ENCODE results near the gene THSD1. TPM values are rescaled to one million over a fixed set of nuclear protein-coding genes. Genes with fewer than 3 reads are reported as not detected.

The THSD1 gene
- total and polyA plus RNA-seq, 2 donors (not counting 1 experiment from before 2014, with no cell fraction given), result 0.34 to 0.58 TPM

GRCh38 chr13:52454459-52454819, 48.5 kb upstream of the THSD1 start:
- peak overlapping the region; percentile 93 to 94 for H3K27ac ChIP-seq (ENCODE audit: low read length in 2 of 2)
- H3K4me2 ChIP-seq (replicated peaks; ENCODE audit: low read depth, low read length, poor library complexity, severe bottlenecking), result peak overlapping the region; percentile 79
- H3K36me3 ChIP-seq (replicated peaks in 1 of 2; ENCODE audit: control extremely low read depth in 1 of 2, control insufficient read depth in 1 of 2, extremely low read depth in 1 of 2, insufficient read depth in 2 of 2, low read length in 1 of 2), result peaks cover 1 to 9% of the 10 kb centered on the region in 2 experiments
- peak overlapping the region; percentile 73 to 98 (median 91) for H3K4me3 ChIP-seq (ENCODE audit: control extremely low read depth in 1 of 5, extremely low read depth in 1 of 5, insufficient read depth in 1 of 5, low read depth in 2 of 5, low read length in 4 of 5)
- H4K20me1 ChIP-seq (ENCODE audit: control insufficient read depth, insufficient read depth, low read length, poor library complexity, severe bottlenecking), result peaks cover 6% of the 10 kb centered on the region
- intact Hi-C loops (cut with micrococcal nuclease), result loop anchor here (2.0 to 10.0 kb wide), 4 partner anchors 260 to 870 kb away; partner anchors contain the start of genes DHRS12 and WDFY2
- no peak for TF ChIP-seq CTCF (IDR thresholded peaks at IDR 0.05)
- TF ChIP-seq EZH2 (IDR thresholded peaks at IDR 0.05; ENCODE audit: borderline replicate concordance, insufficient read depth, low read depth, low read length, poor library complexity, severe bottlenecking), result no peak
- no peaks in the 10 kb centered on the region for H3K9me3 ChIP-seq (ENCODE audit: control extremely low read depth in 1 of 3, control insufficient read depth in 2 of 3, insufficient read depth in 1 of 3, low read length in 2 of 3)
- no peaks in the 10 kb centered on the region for H3K27me3 ChIP-seq (replicated peaks in 1 of 4; ENCODE audit: control extremely low read depth in 1 of 4, control insufficient read depth in 3 of 4, insufficient read depth in 4 of 4, low read length in 3 of 4)
- H3K27ac Mint-ChIP-seq, result peak overlapping the region; percentile 98
- ChIA-PET POLR2A (no interaction called here), CTCF (no interaction called here)
- H3K9me3 Mint-ChIP-seq (ENCODE audit: insufficient read depth), result no peaks in the 10 kb centered on the region
- H3K79me2 ChIP-seq (ENCODE audit: control insufficient read depth, insufficient read depth, low read length), result peaks cover 42% of the 10 kb centered on the region
- WGBS (ENCODE audit: insufficient coverage), result 0% methylated on average over 3 of the region's 8 CpGs
- H3K27me3 Mint-ChIP-seq, result no peaks in the 10 kb centered on the region
- H3K4me3 Mint-ChIP-seq, result peak overlapping the region; percentile 97
- peak overlapping the region; percentile 92 for H3K9ac ChIP-seq (ENCODE audit: low read length)
- DNase-seq, result peak; percentile 79
- H2AFZ ChIP-seq (ENCODE audit: insufficient read depth, low read depth, low read length, poor library complexity, severe bottlenecking), result peak overlapping the region; percentile 83
- H3K4me1 ChIP-seq (ENCODE audit: control insufficient read depth in 2 of 2, insufficient read depth in 2 of 2, low read length in 2 of 2), result peaks cover 21 to 23% of the 10 kb centered on the region in 2 donors
- peaks cover 36% of the 10 kb centered on the region for H3K4me1 Mint-ChIP-seq
- ATAC-seq (ENCODE audit: low read depth), result no peak

GRCh38 chr13:52452470-52452869, 46.5 kb upstream of the THSD1 start:
- Histone ChIP-seq H3K36me3 (replicated peaks in 1 of 2; ENCODE audit: control extremely low read depth in 1 of 2, control insufficient read depth in 1 of 2, extremely low read depth in 1 of 2, insufficient read depth in 2 of 2, low read length in 1 of 2) (peaks cover 0 to 6% of the 10 kb centered on the region in 2 experiments), H3K4me2 (replicated peaks; ENCODE audit: low read depth, low read length, poor library complexity, severe bottlenecking) (no peak overlapping the region), H4K20me1 (ENCODE audit: control insufficient read depth, insufficient read depth, low read length, poor library complexity, severe bottlenecking) (peaks cover 17% of the 10 kb centered on the region), H3K27ac (ENCODE audit: low read length in 2 of 2) (no peak overlapping the region), H3K79me2 (ENCODE audit: control insufficient read depth, insufficient read depth, low read length) (peaks cover 43% of the 10 kb centered on the region), H3K4me3 (ENCODE audit: control extremely low read depth in 1 of 5, extremely low read depth in 1 of 5, insufficient read depth in 1 of 5, low read depth in 2 of 5, low read length in 4 of 5) (no peak overlapping the region), H3K9ac (ENCODE audit: low read length) (no peak overlapping the region), H3K4me1 (ENCODE audit: control insufficient read depth in 2 of 2, insufficient read depth in 2 of 2, low read length in 2 of 2) (peaks cover 32 to 38% of the 10 kb centered on the region in 2 donors), H3K27me3 (replicated peaks in 1 of 4; ENCODE audit: control extremely low read depth in 1 of 4, control insufficient read depth in 3 of 4, insufficient read depth in 4 of 4, low read length in 3 of 4) (no peaks in the 10 kb centered on the region), H2AFZ (ENCODE audit: insufficient read depth, low read depth, low read length, poor library complexity, severe bottlenecking) (no peak overlapping the region), H3K9me3 (ENCODE audit: control extremely low read depth in 1 of 3, control insufficient read depth in 2 of 3, insufficient read depth in 1 of 3, low read length in 2 of 3) (no peaks in the 10 kb centered on the region)
- Mint-ChIP-seq H3K27ac (no peak overlapping the region), H3K27me3 (no peaks in the 10 kb centered on the region), H3K4me3 (no peak overlapping the region), H3K9me3 (ENCODE audit: insufficient read depth) (no peaks in the 10 kb centered on the region), H3K4me1 (peaks cover 48% of the 10 kb centered on the region)
- CTCF ChIA-PET, result no interaction called here
- no peak for TF ChIP-seq CTCF (IDR thresholded peaks at IDR 0.05)
- WGBS (ENCODE audit: insufficient coverage), result 100% methylated on average over 1 of the region's 2 CpGs
- DNase-seq, result no peak
- POLR2A ChIA-PET, result no interaction called here
- no peak for ATAC-seq (ENCODE audit: low read depth)
- intact Hi-C loops (cut with micrococcal nuclease), result loop anchor here (5.0 to 10.0 kb wide), 2 partner anchors 635 to 868 kb away; partner anchors contain the start of gene WDFY2

Measured in B cell (primary cell).